GM11168 (cell line): ENCODE results near the gene RNASEH2C.

Experiments
- in situ Hi-C: fragments of 300-500 bp; cut with MboI; formaldehyde crosslinking; loops from one replicate; pipeline ENCODE4 v1.12.0; 2022; ENCODE audit warnings: low sequenced_read_pairs; ENCODE audit not compliant: unreplicated experiment

RNASEH2C gene

DNA sequence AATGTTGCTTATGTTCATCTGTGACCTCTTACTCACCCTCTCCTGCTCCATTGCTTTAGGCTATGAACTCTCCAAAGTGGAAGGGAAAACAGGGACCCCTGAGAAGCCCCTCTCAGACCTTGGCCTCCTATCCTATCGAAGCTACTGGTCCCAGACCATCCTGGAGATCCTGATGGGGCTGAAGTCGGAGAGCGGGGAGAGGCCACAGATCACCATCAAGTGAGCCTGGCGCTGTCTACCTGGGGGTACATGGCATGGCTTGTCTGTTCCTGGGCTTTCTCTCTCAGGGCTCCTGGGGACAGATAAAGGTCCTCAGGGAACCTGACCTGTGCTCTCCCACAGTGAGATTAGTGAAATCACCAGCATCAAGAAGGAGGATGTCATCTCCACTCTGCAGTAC lies 2.1 kb downstream of the RNASEH2C start:
- in situ Hi-C loops, result loop anchor here (25.0 kb wide), 1 partner anchor 269 kb away; no protein-coding TSS in a partner anchor

DNA sequence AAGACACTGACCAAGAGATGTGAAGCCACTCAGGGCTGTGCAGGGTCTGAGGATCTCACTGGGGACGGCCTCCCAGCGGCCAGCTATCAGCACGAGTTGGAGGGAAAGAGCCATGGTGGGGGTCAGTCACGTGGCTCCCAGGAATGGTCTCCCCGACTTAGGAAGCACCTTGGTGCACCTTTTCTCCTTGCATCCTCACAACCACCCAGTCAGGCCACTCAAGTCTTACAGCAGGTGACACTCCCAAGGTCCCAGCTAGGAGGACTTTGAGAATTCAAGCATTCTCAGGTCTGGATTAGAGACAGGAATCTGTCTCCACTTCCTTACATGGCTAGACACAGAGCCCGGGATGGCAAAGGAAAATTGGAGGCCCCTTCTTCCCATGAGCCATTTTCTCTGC lies 2.7 kb downstream of the RNASEH2C start:
- in situ Hi-C loops, result loop anchor here (25.0 kb wide), 1 partner anchor 269 kb away; no protein-coding TSS in a partner anchor

- in situ Hi-C loops, result loop anchor here (25.0 kb wide), 1 partner anchor 270 kb away; no protein-coding TSS in a partner anchor
These were observed 3.7 kb downstream of the RNASEH2C start for GRCh38 chr11:65716774-65717405.

- in situ Hi-C loops, result loop anchor here (25.0 kb wide), 1 partner anchor 271 kb away; no protein-coding TSS in a partner anchor
These were observed 4.3 kb downstream of the RNASEH2C start for GRCh38 chr11:65716302-65716701.

DNA sequence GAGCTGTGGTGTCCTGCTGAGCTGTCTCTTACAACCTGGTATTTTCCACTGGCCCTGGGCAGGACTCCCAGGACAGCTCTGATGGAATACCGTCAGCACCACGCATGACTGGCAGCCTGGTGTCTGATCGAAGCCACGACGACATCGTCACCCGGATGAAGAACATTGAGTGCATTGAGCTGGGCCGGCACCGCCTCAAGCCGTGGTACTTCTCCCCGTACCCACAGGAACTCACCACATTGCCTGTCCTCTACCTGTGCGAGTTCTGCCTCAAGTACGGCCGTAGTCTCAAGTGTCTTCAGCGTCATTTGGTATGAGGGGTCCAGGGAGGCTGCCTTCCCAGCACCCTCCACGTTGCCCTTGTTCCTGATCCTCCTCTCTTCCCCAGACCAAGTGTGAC lies 6.2 kb downstream of the RNASEH2C start:
- in situ Hi-C loops, result loop anchor here (5.0 to 25.0 kb wide), 2 partner anchors 113 to 273 kb away; no protein-coding TSS in a partner anchor

DNA sequence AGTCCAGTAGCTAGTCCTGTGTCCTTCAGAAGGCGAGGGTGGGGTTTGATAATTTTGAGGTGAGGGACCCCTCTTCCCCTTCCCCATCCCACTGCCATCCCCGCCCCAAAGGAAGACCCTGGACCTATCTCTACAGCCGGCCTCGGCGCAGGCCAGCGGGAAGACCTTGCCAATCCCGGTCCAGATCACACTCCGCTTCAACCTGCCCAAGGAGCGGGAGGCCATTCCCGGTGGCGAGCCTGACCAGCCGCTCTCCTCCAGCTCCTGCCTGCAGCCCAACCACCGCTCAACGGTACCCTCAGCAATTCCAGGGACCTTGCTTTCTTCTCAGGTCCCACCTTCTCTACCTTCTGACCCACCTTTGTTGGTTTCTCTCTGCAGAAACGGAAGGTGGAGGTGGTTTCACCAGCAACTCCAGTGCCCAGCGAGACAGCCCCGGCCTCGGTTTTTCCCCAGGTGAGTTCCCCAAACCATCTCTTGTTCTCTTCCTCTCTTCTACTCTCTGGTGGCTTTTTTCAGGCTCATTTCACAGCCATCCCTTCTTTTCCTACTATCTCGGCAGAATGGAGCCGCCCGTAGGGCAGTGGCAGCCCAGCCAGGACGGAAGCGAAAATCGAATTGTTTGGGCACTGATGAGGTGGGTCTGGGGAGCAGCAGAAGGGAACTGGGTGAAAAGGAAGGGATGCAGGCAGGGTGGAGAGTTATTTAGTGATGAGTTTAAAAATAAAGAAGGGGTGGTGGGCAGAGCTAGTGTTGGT lies 7.2 kb downstream of the RNASEH2C start:
- in situ Hi-C loops, result loop anchor here (5.0 to 25.0 kb wide), 2 partner anchors 114 to 274 kb away; no protein-coding TSS in a partner anchor

DNA sequence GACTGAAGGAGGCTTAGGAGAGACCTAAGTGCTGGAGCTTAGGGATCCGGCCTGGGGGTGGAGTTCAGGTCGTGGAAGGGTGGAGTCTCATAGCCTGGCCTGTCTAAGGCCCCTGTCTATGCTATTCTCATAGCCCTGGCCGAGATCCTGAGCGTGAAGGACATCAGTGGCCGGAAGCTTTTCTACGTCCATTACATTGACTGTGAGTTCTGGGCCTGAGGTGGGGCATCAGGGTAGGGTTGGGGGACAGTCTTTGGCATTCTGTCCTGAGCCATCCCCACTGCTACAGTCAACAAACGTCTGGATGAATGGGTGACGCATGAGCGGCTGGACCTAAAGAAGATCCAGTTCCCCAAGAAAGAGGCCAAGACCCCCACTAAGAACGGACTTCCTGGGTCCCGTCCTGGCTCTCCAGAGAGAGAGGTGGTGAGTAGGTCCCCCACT lies 7.9 kb downstream of the RNASEH2C start:
- in situ Hi-C loops, result loop anchor here (5.0 to 25.0 kb wide), 2 partner anchors 115 to 275 kb away; no protein-coding TSS in a partner anchor

- in situ Hi-C loops, result loop anchor here (5.0 to 25.0 kb wide), 2 partner anchors 115 to 275 kb away; no protein-coding TSS in a partner anchor
These were observed 8.6 kb downstream of the RNASEH2C start, which contains the start of gene KAT5 for GRCh38 chr11:65711785-65712632. Gene KAT5, plus strand, starts transcription at chr11:65712252. Its CDS starts 16 bp downstream, at chr11:65712268.

DNA sequence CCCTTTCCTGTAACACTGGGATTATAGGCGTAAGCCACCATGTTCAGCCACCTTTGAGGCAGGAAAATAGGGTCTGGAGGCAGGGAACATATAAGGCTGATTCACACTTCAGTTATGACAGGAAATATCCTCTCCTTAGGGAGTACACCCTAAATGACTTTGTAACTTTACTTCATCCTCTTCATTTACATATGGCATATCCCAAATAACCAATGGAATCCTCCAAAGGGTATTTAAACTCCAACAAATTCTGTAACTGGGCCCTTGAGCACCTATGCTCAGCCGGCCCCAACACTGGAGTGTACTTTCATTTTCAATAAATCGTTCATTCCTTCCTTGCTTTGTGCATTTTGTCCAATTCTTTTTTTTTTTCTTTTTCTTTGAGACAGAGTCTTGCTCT lies 10.2 kb downstream of the RNASEH2C start:
- in situ Hi-C loops, result loop anchor here (5.0 to 25.0 kb wide), 2 partner anchors 117 to 277 kb away; no protein-coding TSS in a partner anchor

DNA sequence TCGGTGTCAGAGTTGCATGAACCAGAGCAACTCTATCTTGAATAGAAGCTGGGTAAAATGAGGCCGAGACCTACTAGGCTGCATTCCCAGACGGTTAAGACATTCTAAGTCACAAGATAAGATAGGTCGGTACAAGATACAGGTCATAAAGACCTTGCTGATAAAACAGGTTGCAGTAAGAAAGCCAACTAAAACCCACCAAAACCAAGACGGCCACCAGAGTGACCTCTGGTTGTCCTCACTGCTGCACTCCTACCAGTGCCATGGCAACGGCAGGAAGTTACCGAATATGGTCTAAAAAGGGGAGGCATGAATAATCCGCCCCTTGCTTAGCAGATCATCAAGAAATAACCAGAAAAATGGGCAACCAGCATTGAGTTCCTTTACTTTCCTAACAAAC lies 10.9 kb downstream of the RNASEH2C start:
- in situ Hi-C loops, result loop anchor here (5.0 to 25.0 kb wide), 2 partner anchors 118 to 278 kb away; no protein-coding TSS in a partner anchor

GRCh38 chr11:65708451-65708850 lies 12.1 kb downstream of the RNASEH2C start:
- in situ Hi-C loops, result loop anchor here (25.0 kb wide), 1 partner anchor 279 kb away; no protein-coding TSS in a partner anchor

- in situ Hi-C loops, result loop anchor here (25.0 kb wide), 1 partner anchor 280 kb away; no protein-coding TSS in a partner anchor
These were observed 13.6 kb downstream of the RNASEH2C start for GRCh38 chr11:65707002-65707401.

- in situ Hi-C loops, result loop anchor here (25.0 kb wide), 1 partner anchor 281 kb away; no protein-coding TSS in a partner anchor
These were observed 14.3 kb downstream of the RNASEH2C start for GRCh38 chr11:65706303-65706763.

- in situ Hi-C loops, result loop anchor here (25.0 kb wide), 1 partner anchor 283 kb away; no protein-coding TSS in a partner anchor
These were observed 16.8 kb downstream of the RNASEH2C start for GRCh38 chr11:65703846-65704245.

- in situ Hi-C loops, result loop anchor here (25.0 kb wide), 1 partner anchor 286 kb away; no protein-coding TSS in a partner anchor
These were observed 18.9 kb downstream of the RNASEH2C start for GRCh38 chr11:65701686-65702085.

DNA sequence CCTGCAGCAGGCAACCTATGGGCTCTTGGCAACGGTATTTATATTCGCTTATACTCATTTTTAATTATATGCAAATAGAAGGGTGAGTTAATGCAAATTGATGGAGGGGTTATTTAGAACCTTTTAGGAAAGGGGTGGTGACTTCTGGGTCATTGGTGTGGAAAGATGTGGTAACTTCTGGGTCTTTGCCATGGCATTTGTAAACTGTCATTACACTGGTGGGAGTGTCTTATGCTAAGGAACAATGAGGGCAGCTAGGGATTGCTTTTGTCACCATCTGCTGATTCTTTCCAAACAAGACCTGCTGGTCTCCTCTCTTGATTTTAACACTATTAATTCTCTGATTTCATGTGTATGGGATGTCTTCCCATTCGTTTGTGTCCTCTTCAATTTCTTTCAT lies 20.2 kb downstream of the RNASEH2C start:
- in situ Hi-C loops, result loop anchor here (25.0 kb wide), 1 partner anchor 287 kb away; no protein-coding TSS in a partner anchor

GRCh38 chr11:65699306-65699705 lies 21.3 kb downstream of the RNASEH2C start:
- in situ Hi-C loops, result no loop called here

- in situ Hi-C loops, result no loop called here
These were observed 22.4 kb downstream of the RNASEH2C start for GRCh38 chr11:65698205-65698604.

DNA sequence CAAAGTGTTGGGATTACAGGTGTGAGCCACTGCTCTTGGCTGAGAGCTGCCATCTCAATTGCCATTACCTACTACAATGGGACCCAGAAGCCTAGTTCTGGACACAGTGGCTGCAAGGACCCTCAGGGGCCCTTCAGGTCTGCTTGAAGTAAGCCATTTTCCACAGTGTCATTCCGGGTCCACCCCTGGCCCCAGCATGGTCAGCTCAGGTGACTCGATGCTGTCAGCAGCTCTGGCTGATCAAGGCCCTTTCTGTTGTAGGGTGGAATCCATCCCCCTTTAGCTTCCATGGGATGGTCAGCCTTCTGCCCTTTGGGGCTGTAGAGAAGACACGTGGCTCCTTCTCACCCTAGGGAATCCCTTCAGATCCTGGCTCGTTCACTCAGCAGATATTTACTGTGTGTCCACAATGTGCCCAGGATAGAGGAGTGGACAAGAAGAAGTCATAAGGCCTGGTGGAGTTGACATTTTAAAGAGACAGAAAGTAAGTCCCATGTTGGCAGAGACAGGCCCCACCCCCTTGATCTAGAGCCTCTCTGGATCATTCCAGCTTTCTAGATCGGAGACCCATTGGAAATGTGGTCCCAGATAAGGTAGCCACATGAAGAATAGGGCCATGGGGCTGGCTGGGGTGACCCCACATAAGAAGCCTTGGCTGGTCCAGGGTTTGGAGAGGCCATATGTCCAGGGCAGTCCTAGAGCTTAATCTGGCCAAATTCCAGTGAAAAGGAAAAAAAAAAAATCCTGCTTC lies 23.6 kb downstream of the RNASEH2C start:
- in situ Hi-C loops, result no loop called here
